SK-N-MC (cell line): Measurements from ENCODE around the gene TNC.

Experiments used
- EZH2 ChIP-seq: fragments of 200-600 bp; sonication (generic); IDR thresholded peaks from one replicate; pipeline ENCODE4 v1.6.1; 2017; ENCODE audit warnings: antibody characterized with exemption
- FOXP2 ChIP-seq: optimal IDR thresholded peaks from 2 replicates; pipeline ENCODE3; 2011; ENCODE audit warnings: mild to moderate bottlenecking, moderate library complexity; ENCODE audit not compliant: insufficient read depth; ENCODE audit errors: extremely low read length, control extremely low read depth
- POLR2AphosphoS5 ChIP-seq: IDR thresholded peaks from 2 replicates; pipeline ENCODE4 v1.6.1; 2012; ENCODE audit warnings: mild to moderate bottlenecking, low read depth, low read length, borderline replicate concordance

DNA sequence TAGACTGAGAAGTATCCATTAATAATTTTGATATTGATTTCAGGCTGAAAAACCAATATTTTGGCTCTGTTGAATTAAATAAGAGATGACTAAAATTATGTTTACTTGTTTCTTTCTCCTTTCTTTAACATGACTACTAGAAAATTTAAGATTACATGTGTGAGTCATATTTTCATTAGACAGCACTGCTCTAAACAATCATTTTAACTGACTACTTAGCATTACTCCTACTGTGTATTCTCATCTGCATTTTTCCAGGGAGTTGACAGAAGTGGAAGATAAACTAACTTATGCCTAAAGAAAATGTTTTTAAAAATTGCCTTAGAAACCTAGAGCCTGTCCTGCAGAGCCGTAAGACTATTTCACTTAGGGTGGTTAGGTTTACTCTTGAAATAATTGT lies 29.1 kb downstream of the TNC start:
- no peak for TF ChIP-seq EZH2
- TF ChIP-seq POLR2AphosphoS5, result no peak
- no peak for TF ChIP-seq FOXP2
